Breast epithelium (tissue), 3 donors: ENCODE results near the gene CROCC2.

Source experiments
- CTCF ChIP-seq, 3 donors: fragments of 450-650 bp; IDR thresholded peaks; one replicate each; pipeline ENCODE4 v1.5.1; 2016 to 2017; ENCODE audit warnings: antibody characterized with exemption in 3 of 3, mild to moderate bottlenecking in 3 of 3, moderate library complexity in 3 of 3
- POLR2A ChIP-seq: fragments of 450-650 bp; IDR thresholded peaks from one replicate; pipeline ENCODE4 v1.6.1; 2016; ENCODE audit warnings: antibody characterized with exemption, mild to moderate bottlenecking, moderate library complexity
- POLR2AphosphoS5 ChIP-seq, 3 donors: sonication (generic); formaldehyde crosslinking; IDR thresholded peaks; one replicate each; pipeline ENCODE4 v1.6.1; 2017; ENCODE audit warnings: antibody characterized with exemption in 3 of 3

- TF ChIP-seq CTCF (IDR thresholded peaks at IDR 0.05) = no peak
- no peak for TF ChIP-seq POLR2A
- no peak for TF ChIP-seq POLR2AphosphoS5 (IDR thresholded peaks at IDR 0.05)
These were observed 5.6 kb downstream of the CROCC2 start for GRCh38 chr2:240911641-240912265.
